Measurements from ENCODE around the gene PFKL.

PFKL gene

DNA sequence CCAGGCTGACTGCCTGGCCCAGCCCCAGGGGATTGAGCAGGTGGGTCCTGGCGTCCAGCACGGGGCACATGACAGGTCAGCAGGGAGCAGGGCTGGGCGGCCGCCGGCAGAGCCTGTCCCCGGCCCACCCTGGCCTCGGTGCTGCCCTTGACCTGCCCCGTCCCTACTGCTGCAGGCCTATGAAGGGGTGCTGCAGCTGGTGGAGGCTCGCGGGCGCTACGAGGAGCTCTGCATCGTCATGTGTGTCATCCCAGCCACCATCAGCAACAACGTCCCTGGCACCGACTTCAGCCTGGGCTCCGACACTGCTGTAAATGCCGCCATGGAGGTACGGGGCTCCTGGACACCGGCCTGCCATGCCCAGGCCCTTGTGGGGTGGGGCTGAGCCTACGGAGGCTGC is 23.7 kb downstream of the PFKL start:
- Histone ChIP-seq H3K27ac (ENCODE audit: low read length) (no peak overlapping the region), H4K20me1 (ENCODE audit: insufficient read depth, low read length) (peaks cover 28% of the 10 kb centered on the region), H3K4me3 (ENCODE audit: low read depth in 1 of 2, low read length in 2 of 2) (no peak overlapping the region), H3K4me1 (ENCODE audit: insufficient read depth, low read length) (no peaks in the 10 kb centered on the region), H2AFZ (ENCODE audit: low read depth, low read length) (no peak overlapping the region), H3K9me3 (ENCODE audit: insufficient read depth, low read length, severe bottlenecking) (no peaks in the 10 kb centered on the region), H3K27me3 (ENCODE audit: insufficient read depth, low read length, poor library complexity) (no peaks in the 10 kb centered on the region), H3K4me2 (ENCODE audit: insufficient read depth, low read length) (no peak overlapping the region), H3K9ac (ENCODE audit: low read depth, low read length) (no peak overlapping the region), H3K36me3 (ENCODE audit: insufficient read depth, low read length) (peaks cover 87% of the 10 kb centered on the region), H3K79me2 (ENCODE audit: insufficient read depth, low read length) (no peaks in the 10 kb centered on the region)
- DNase-seq, result no peak
- no peak for TF ChIP-seq CTCF (IDR thresholded peaks at IDR 0.05; ENCODE audit: borderline replicate concordance, extremely low read depth, low read length, poor library complexity, severe bottlenecking)
- no peak for ATAC-seq (ENCODE audit: insufficient read depth, low read depth)

DNA sequence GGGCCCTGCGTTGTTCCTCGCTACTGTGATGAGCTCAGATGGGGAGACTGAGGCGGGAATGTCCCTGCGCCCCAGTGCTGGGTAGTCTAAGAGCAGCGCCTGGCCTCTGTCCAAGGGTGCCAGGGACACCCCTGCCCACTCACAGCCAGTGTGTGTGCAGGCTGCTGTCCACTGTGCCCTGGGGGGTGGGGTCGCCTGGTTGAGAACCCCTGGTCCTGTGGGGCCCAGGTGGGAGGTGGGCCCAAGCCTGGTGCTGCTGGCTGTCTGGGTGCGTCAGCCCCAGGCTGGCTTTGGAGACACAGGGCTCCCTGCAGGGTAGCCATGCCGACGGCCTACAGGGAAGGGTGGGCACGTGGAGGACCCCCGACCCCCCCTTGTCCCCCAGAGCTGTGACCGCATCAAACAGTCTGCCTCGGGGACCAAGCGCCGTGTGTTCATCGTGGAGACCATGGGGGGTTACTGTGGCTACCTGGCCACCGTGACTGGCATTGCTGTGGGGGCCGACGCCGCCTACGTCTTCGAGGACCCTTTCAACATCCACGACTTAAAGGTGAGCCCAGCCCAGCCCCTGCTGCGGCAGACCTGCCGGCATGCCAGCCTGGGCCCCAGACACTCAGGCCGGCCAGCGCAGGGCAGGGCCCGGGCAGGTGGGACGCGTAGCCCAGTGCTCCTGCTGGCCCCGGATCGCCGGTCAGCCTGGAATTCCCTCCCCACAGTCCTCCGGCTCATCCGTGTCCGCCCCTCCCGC is 24.4 kb downstream of the PFKL start:
- TF ChIP-seq CTCF (IDR thresholded peaks at IDR 0.05; ENCODE audit: borderline replicate concordance, extremely low read depth, low read length, poor library complexity, severe bottlenecking), result no peak
- no peak for TF ChIP-seq EZH2 (IDR thresholded peaks at IDR 0.05; ENCODE audit: borderline replicate concordance, low read depth, low read length, severe bottlenecking)
- Histone ChIP-seq H3K4me2 (ENCODE audit: insufficient read depth, low read length) (no peak overlapping the region), H4K20me1 (ENCODE audit: insufficient read depth, low read length) (peaks cover 28% of the 10 kb centered on the region), H3K4me1 (ENCODE audit: insufficient read depth, low read length) (no peaks in the 10 kb centered on the region), H3K27me3 (ENCODE audit: insufficient read depth, low read length, poor library complexity) (no peaks in the 10 kb centered on the region), H3K27ac (ENCODE audit: low read length) (no peak overlapping the region), H2AFZ (ENCODE audit: low read depth, low read length) (no peak overlapping the region), H3K36me3 (ENCODE audit: insufficient read depth, low read length) (peaks cover 82% of the 10 kb centered on the region), H3K79me2 (ENCODE audit: insufficient read depth, low read length) (no peaks in the 10 kb centered on the region), H3K9me3 (ENCODE audit: insufficient read depth, low read length, severe bottlenecking) (no peaks in the 10 kb centered on the region), H3K9ac (ENCODE audit: low read depth, low read length) (no peak overlapping the region), H3K4me3 (ENCODE audit: low read depth in 1 of 2, low read length in 2 of 2) (no peak overlapping the region)
- DNase-seq (no peak), ATAC-seq (ENCODE audit: insufficient read depth, low read depth) (no peak)

GRCh38 chr21:44324854-44325107 is 24.9 kb downstream of the PFKL start:
- no peaks in the 10 kb centered on the region for H3K27me3 ChIP-seq (ENCODE audit: insufficient read depth, low read length, poor library complexity)
- no peaks in the 10 kb centered on the region for H3K79me2 ChIP-seq (ENCODE audit: insufficient read depth, low read length)
- TF ChIP-seq CTCF (IDR thresholded peaks at IDR 0.05; ENCODE audit: borderline replicate concordance, extremely low read depth, low read length, poor library complexity, severe bottlenecking) (no peak), EZH2 (IDR thresholded peaks at IDR 0.05; ENCODE audit: borderline replicate concordance, low read depth, low read length, severe bottlenecking) (no peak)
- H3K4me2 ChIP-seq (ENCODE audit: insufficient read depth, low read length), result no peak overlapping the region
- H3K4me3 ChIP-seq (ENCODE audit: low read depth in 1 of 2, low read length in 2 of 2), result no peak overlapping the region
- no peak overlapping the region for H3K9ac ChIP-seq (ENCODE audit: low read depth, low read length)
- H3K4me1 ChIP-seq (ENCODE audit: insufficient read depth, low read length), result no peaks in the 10 kb centered on the region
- no peak for ATAC-seq (ENCODE audit: insufficient read depth, low read depth)
- H4K20me1 ChIP-seq (ENCODE audit: insufficient read depth, low read length), result peaks cover 30% of the 10 kb centered on the region
- H2AFZ ChIP-seq (ENCODE audit: low read depth, low read length), result no peak overlapping the region
- DNase-seq, result no peak
- peaks cover 78% of the 10 kb centered on the region for H3K36me3 ChIP-seq (ENCODE audit: insufficient read depth, low read length)
- H3K27ac ChIP-seq (ENCODE audit: low read length), result no peak overlapping the region
- H3K9me3 ChIP-seq (ENCODE audit: insufficient read depth, low read length, severe bottlenecking), result no peaks in the 10 kb centered on the region
